GM03348 (cell line): ENCODE measurements around the gene ERBIN.
"Not testable (repeated sequence)": the region's sequence is repeated elsewhere in the genome, so short reads cannot be mapped to it uniquely, and the experiment has no call there.

Experiments
- DNase-seq: peaks from one replicate; pipeline ENCODE4 v3.0.0; 2012; ENCODE audit warnings: low spot score

ERBIN gene

DNA sequence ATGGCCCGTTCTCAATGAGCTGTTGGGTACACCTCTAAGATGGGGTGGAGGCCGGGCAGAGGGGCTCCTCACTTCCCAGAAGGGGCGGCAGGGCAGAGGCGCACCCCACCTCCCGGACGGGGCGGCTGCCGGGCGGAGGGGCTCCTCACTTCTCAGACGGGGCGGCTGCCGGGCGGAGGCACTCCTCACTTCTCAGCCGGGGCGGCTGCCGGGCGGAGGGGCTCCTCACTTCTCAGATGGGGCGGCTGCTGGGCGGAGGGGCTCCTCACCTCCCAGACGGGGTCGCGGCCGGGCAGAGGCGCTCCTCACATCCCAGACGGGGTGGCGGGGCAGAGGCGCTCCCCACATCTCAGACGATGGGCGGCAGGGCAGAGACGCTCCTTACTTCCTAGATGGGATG is 31.3 kb downstream of the ERBIN start:
- DNase-seq = not testable (repeated sequence)

GRCh38 chr5:65961633-65962032 is 35.3 kb downstream of the ERBIN start:
- peak; percentile 27 for DNase-seq

GRCh38 chr5:65967288-65968066 is 41.1 kb downstream of the ERBIN start:
- DNase-seq = no peak

DNA sequence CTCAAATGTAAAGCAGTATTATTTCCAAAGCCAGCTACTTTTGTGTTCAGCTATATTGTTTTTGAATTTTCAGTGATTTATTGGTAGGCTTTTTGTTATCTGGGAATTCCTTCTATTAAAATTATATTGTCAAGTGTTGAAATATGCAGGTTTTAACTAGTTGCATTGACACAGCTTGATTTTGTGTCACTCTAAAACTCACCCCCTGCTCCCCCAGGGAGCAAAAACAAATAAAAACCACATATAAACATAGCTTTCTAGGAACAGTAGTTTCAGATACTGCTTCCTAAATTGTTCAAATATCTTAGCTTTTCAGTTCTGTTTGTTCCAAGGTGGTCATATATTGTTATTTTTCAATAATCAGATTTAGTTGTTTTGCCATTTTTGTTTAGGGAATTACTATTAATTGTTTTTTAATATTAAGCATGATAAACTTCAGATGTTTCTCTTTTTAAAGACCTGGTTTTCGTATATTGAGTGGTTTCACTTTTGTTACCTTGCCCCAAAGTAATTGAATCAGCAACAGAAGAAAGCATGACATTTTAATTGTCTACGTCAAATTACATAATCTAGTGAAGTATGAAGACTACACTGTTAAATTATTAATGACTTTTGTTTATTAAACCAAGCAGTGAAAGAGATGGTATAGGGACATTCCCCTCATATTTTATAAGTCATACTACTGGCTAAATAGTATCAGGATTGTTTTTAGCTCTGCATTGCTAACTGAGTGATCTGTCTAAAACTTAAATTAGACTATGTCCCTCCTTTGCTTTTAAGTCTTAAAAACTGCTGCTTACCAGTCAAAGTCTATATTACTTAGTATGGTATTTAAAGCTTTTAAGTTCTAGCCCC is 43.4 kb downstream of the ERBIN start:
- no peak for DNase-seq

DNA sequence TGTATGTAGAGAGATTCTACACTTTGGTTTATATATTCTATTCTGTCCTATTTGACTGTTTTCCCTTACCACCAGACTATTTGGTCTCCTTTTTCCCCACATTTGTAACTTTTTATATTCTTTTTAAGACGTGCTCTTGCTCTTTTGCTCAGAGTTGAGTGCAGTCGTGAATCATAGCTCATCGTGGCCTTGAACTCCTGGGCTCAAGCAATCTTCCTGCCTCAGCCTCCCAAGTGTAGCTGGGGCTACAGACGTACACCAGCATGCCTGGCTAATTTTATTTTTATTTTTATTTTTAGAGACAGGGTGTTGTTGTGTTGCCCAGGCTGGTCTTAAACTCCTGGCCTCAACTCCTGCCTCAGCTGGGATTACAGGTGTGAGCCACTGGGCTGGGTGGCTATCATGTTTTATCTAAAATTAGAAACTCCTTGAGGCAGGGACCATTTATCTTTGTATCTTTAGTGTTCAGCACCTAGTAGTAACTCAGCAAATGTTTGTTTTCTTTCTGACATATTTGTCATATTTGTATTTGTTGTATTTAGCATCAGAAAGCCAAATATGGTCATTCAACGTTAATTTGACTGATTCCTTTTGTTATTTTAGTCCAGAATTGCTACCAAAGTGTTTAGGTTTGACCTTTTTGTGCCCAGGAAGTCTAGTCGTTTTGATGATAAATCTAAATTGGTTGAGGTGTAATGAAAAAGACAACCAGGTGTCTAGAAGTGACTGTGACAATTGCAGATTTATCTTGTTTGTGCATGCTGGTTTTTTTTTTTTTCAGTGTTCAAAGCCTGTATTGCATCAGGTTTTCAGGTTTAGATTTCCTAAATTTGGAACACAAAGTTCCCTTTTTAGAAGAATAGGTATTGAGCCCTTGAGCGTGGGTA is 44.3 kb downstream of the ERBIN start:
- no peak for DNase-seq

- DNase-seq = no peak
These were observed 45.3 kb downstream of the ERBIN start for GRCh38 chr5:65971643-65972042.

GRCh38 chr5:65972896-65973295 is 46.5 kb downstream of the ERBIN start:
- DNase-seq = not testable (repeated sequence)

GRCh38 chr5:65978251-65978650 is 51.9 kb downstream of the ERBIN start:
- no peak for DNase-seq

DNA sequence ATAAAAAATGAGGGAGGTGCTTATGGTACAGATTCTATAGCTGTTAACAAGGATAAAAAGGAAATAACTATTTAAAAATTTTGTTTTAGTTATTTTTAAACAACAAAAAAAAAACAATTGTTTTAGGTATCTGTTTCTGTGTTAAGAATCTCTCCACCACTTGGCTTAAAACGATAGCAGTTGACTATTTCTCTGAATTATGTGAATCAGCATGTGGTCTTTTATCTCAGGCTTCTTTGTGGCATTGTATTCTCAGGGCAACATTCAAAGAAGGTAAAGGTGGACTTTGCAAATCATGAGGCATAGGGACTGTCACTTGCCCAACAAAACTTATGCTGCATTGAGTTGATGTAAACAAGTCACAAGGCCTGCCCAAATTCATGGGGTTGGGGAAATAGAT is 55.2 kb downstream of the ERBIN start:
- DNase-seq = no peak

GRCh38 chr5:65981969-65982619 is 55.7 kb downstream of the ERBIN start:
- no peak for DNase-seq

DNA sequence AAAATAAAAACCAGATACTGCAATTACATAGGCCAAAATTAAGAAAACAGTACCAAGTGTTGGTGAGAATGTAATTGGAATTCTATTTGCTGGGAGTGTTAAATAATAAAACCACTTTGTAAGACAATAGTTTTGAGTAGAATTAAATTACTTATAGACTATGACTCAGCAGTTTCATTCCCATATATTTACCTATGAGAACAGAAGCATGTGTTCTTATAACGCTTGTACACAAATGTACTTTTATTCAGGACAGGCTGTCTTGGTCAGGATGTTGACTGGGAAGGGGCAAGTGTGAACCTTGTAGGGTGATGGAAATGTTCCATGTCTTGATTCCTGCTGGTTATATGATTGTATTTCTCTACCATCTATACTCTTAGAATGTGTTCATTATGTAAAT is 56.3 kb downstream of the ERBIN start:
- no peak for DNase-seq

GRCh38 chr5:65984098-65984885 is 57.9 kb downstream of the ERBIN start:
- DNase-seq = no peak

GRCh38 chr5:65986050-65986451 is 59.7 kb downstream of the ERBIN start:
- DNase-seq = no peak

DNA sequence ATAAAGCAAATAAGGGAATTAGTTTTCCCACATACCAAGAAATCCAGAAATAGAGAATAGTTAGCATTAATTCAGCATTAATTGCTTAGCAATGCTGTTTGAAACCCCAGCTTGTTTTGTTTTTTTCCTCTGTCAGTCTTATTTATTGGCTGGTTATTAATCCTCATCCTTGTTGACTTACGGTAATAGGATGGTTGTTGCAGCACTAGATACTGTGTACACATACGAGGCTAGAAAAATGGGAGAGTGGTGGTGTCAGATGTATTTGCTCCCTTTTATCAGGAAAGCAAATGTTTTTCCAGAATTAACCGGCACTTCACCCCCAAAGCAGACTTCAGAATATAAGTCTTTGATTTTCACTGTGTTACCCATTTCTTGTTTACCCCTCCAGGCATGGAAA is 60.4 kb downstream of the ERBIN start:
- no peak for DNase-seq

DNA sequence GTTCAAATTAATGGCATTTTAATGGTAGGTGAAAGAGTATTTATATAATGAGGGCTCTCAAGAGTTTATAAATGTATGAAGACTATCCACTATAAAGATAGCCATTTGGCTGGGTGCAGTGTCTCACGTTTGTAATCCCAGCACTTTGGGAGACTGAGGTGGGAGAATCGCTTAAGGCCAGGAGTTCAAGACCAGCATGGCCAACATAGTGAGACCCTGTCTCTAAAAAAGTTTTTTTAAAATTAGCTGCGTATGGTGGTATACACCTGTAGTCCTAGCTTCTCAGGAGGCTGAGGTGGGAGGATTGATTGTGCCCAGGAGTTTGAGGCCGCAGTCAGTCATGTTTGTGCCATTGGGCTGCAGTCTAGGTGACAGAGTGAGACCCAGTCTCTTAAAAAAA is 61.6 kb downstream of the ERBIN start:
- no peak for DNase-seq

GRCh38 chr5:65989158-65989557 is 62.8 kb downstream of the ERBIN start:
- DNase-seq = no peak

- DNase-seq = no peak
These were observed 66.3 kb downstream of the ERBIN start for GRCh38 chr5:65992630-65993029.

DNA sequence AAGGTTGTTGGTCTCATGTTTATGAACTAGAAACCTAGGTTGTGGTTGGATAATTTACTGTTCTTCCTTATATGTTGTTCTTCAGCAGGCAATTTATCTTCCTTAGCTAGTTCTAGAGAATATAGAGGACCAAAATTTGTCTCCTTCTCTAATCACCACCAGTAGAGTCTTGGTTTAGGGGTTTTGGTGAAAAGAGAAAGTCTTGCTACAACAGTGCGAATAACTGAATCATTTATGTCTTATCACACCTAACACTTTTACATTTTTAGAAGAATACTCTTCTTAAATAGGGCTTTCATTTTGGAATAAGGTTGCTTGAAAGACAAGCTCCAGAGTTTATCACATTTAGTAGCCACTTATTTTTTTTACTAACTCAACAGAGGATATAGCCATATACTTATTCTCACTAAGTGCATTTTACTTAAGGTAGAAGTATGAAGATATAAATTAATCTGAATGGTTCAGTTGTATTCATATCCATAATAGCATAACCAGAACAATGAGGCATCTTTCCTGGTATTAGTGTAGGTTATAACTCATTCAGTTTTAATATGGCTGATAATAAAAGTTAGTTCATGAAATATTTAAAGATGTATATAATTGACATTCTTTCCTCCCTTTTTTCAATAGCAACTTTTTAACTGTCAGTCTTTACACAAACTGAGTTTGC is 67.9 kb downstream of the ERBIN start:
- no peak for DNase-seq

DNA sequence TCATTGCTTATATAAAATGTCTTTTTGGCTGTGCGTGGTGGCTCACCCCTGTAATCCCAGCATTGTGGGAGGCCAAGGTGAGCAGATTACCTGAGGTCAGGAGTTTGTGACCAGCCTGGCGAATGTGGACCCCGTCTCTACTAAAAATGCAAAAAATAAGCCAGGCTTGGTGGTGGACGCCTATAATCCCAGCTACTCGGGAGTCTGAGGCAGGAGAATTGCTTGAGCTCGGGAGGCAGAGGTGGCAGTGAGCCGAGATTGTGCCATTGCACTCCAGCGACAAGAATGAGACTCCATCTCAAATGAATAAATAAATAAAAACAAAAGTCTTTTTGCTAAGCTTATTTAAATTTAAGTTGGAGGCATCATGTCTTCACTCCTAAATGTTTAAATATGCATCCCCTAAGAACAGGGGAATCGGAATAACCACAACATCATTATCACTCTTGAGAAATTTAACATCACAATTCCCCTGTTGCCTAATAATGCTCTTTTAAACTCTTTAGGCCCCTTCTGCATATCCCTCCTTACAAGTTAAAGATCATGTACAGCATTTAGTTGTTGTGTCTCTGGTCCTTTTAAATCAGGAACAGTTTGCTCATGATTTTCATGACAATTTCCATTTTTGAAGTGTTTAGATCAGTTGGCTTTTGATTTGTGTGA is 72.8 kb downstream of the ERBIN start:
- DNase-seq = no peak

DNA sequence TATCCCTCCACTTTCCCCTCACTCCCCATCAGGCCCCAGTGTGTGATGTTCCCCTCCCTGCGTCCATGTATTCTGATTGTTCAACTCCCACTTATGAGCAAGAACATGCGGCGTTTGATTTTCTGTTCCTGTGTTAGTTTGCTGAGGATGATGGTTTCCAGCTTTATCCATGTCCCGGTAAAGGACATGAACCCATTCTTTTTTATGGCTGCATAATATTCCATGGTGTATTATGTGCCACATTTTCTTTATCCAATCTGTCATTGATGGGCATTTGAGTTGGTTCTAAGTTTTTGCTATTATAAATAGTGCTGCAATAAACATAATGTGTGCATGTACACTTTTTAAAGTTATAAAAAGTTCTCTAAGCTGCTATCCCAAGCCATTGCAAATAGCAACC is 75.6 kb downstream of the ERBIN start:
- no peak for DNase-seq
